HG03039 (cell line): ENCODE results near the gene EPHA10.

Source experiments
- ATAC-seq: cut with Tn5 transposase; IDR thresholded peaks from one replicate; pipeline ENCODE4 v1.9.1; 2021; ENCODE audit warnings: mild to moderate bottlenecking, moderate library complexity; ENCODE audit not compliant: unreplicated experiment

EPHA10 gene

DNA sequence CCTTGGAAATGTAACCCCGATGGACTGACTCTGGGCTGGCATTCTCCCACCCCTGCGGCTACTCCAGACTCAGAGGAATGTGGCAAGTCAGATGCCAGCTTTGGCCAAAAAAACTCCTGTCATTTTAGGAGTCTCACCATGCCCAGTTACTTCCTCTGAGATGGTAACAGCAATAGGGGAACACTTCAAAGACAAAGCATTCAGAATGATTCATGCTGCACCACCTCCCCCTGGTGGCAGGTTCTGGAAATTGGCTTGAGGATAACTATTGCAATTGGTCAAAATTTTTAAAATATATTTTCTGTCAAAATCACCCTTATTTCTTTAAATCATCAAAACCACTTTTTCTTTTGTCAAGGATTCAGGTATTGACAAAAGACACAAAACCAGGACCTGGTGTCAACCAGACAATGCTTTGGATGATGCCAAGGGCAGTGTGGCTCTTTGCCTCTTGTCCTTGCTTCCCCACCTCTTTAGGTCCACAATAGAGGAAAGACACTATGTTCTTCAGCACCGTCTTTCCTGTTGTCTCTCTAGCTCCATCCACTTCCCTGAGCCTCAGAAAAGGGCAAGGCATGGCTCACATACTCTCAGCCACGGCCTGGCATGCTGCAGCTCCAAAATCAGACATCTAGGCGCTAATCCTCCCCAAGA is 82.5 kb downstream of the EPHA10 start:
- no peak for ATAC-seq

DNA sequence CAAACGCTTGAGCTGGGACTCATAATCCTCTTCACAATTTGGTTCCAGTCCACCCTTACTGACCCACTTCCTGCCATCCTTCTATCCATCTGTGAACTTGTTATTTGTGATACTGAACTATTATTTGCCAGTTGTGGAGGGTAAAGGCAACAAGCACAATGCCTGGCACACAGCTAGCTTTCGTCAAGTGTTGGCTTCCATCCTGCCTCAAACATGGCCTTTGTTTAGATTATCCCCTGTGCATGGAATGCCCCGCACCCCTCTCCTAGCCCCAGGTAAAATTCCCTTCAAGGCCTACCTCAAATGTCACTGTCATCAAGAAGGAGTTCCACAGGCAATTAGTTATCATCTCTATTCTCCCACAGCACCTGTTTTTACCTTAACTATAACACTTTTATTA is 84.0 kb downstream of the EPHA10 start:
- no peak for ATAC-seq

DNA sequence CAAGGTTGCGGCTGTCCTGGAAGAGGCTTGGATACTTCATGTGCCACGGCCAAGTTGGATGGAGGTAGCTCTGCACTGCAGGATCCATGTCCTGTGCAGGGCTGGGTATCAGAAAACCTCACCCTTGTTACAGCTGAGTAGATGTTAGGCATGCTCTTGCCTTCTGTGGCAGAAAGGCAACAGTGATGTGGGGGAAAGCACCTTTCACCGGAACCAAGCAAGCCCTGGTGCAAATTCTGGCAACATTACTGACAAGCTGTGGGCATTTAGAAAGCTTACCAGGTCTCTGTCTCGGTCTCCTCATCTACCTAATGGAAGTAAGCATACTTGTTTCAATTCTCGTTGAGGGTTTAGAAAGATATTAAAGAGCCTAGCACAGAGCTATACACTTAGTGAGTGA is 87.1 kb downstream of the EPHA10 start:
- no peak for ATAC-seq

DNA sequence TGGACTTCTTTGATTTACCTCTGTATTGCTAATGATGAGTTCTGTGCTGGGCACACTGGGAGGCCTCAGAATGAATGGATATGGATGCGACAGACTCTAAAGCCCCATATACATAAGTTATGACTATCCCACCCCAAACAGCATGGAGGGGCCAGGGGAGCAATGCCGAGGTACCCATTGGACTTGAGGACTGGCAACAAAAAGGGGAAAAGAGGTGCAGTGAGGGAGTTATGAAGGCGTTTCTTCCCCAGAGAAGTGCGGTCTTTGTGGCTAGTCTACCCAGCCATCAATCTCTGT is 87.8 kb downstream of the EPHA10 start:
- no peak for ATAC-seq

DNA sequence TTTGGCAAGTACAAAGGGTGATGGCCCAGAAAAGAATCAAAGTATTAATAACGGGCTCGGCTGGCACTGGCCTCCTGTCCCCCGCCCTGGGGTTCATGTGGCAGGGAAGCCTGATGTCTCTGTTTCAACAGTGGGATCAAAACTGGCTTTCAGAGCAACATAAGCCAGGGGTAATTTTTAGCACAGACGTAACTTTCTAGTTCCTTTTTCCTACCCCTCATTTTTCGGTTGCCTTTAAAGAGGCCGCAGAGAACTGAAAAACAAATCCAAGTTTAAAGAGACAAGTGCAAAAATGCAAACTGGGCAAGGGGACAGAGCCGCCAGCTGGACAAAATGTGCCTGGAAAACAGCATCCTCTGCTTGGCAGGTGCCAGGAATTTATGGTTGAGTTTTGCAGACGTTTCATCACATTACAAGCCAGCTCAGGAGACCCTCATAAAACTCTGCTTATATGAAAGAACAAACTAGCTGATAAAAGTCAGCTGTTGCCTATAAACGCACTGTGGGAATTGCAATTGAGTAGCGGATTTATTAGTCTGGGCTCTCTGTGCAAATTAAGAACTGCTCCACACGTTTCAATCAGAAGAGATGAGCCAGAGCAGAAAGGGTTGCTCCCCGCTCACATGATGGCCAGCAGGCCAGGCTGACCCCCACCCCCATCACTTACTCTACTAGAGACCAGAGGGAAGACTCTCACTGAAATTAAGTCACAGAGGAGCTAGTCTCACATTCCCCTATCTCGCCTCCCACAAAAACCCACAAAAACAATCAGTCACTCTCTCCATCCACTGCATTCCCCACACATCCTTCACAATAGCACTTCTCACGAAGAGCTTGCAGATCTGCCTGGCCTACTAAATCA is 88.4 kb downstream of the EPHA10 start:
- no peak for ATAC-seq

DNA sequence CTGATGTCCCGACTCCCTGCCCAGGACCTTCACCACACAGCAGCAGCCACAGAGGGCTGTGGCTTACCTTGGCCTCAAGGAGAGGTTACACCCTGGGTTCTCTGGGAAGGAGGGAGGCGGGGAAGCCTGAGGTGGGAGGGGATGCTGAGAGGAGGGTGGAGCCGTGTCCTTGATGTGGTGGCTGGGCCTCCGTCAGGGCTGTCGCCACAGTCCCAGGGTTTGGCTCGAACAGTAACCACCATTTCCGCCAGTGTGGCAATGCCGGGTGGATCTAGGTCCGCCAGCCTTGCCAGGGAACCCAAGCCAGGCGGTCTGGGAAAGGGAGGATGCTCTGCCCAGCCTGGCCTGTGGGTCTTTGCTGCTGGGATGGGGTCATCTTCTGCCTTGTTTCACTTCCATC is 91.0 kb downstream of the EPHA10 start:
- no peak for ATAC-seq

DNA sequence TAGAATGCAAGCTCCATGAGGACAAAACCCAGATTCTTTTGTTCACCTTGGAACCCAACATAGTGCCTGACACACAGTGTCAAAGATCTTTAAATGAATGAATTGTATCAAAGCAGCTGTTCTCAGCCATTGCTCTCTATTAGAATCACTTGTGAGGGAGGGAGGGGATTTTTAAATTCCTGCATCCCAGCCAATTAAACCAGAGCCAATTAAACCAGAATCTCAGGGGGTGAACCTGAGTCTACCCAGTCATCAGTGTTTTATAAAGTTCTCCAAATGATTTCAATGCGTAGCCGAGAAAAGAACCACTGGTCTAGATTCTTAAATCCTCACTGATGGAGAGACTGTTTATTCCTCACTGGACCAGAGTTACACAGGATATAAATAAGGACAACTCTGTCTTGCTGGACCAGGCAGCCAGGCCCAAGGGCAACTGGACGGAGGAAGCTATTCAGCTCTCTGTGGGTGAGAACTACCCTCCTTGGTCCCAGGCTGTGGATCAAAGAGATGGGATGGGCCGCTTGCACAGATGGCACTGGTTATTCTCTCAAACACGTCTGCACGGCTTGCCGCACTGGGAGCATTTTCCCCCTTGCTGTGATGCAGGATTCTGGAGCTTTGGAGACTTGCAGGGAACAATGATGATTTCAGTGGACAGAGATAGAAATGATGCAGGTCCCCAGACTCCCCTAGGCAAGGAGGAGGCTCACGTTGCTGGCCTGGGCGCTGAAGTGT is 92.6 kb downstream of the EPHA10 start:
- ATAC-seq, result no peak

DNA sequence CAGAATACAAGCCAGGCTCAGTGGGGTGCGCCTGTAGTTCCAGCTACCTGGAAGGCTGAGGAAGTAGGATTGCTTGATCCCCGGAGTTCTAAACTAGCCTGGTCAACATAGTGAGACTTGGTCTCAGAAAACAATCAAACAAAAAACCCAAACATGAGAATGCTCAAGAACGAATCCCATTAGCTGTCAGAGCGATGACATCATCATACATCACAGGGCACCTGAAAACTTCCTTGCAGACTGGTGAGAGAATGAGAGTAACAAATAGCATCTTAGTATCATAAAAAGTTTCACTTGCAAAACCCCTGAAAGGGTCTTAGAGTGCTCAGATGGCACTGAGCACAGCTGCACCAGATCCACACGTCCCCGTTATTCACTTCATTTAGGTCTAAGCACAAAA is 93.7 kb downstream of the EPHA10 start:
- ATAC-seq, result no peak

DNA sequence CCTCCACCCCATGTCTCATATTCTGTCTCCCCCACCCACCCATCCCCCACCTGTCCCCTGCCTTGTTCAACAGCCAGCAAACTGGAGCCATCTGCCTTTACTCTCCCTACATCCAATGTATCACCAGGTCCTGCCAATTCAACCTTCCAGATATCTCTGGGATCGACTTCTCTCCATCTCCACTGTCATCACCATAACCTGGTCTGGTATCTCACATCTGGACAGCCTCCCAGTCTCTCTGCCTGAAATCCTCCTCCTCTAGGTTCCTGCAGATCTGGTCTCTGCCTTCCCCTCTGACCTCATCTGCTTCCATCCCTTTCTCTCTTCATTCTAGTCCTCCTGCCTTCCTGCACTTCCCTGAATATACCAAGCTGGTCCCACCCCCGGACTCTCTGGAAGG is 94.8 kb downstream of the EPHA10 start:
- ATAC-seq, result no peak

DNA sequence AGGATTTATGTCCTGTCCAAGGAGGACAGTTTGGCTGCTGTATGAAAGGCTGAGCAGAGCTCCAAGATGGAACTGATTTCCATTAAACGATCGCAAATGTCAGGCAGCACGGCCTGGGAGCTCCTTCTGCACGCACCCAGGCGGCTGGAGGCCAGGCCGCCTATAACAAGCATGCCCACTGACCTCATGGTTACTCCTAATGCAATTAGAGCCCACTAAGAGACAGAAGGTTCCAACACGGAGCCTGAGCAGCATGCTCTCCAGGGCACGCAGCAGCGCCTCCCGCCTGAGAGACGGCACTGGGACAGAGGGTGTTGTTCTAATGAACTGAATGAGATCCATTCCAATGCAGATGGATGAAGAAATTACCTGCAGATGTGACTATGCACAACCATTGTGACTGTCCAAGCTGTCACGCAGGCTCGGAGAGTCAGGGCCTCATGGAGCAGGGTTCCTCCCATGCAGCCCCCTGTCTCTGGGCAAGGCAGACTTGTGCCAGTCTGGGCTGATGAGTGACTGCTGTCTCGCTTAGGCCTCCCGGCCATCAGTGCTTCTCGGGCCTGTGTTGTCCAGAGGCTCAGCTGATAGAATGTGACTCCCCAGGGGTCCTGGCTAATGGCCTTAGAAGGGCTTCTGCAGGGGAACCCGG is 97.8 kb downstream of the EPHA10 start:
- ATAC-seq, result no peak

DNA sequence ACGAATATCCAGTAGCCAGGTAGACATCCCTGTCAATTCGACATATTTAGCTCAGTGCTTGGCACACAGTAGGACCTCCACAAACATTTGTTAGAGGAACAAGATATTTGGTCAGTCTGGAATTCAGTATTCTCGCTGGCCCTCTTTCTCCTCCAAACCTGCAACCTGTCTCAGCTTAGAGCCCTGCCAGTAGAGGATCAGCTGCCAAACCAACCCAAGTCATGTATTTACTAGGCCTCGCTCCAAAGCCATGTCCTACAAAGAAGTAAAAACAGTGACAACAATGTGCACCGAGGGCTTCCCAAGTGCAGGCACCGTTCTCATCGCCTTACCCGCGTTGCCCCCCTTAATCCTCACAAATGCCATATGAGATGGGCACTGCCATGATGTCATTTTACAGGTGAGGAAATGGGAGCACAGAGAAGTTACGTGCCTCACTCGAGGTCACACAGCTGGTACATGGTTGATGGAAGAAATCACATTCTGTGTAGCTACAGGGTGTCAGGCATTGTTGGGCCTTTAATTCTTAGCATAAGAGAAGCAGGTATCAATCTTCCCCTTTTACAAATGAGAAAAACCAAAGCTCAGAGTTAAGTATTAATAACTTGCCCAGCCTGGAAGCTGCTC is 98.6 kb downstream of the EPHA10 start:
- no peak for ATAC-seq
